ENCODE results near the gene NEK8. TPM values are rescaled to one million over a fixed set of nuclear protein-coding genes. Genes with fewer than 3 reads are reported as not detected.

Gene NEK8
- total and polyA plus RNA-seq, 9 of the 15 experiments (the other 6 are each of a cell fraction or from before 2014, with no cell fraction given) = 0.98 to 16.6 (median 4.6) TPM

- TF ChIP-seq UBTF (IDR thresholded peaks at IDR 0.05; ENCODE audit: borderline replicate concordance in 1 of 2, low read depth in 2 of 2, low read length in 2 of 2) (0 out of 4 replicates have a peak, but pooled peaks of 1 of the 2 experiments have one; percentile 54), PURB (CRISPR knock-in tag; IDR thresholded peaks at IDR 0.05; ENCODE audit: low read depth) (no peak), NFYB (IDR thresholded peaks at IDR 0.05; ENCODE audit: extremely low read depth, insufficient read length) (peak; percentile 73), BRD9 (IDR thresholded peaks at IDR 0.05; ENCODE audit: low read depth, partially characterized antibody) (no peak), HMBOX1 (IDR thresholded peaks at IDR 0.05) (no peak), KDM4B (IDR thresholded peaks at IDR 0.05; ENCODE audit: borderline replicate concordance in 2 of 2, low read depth in 1 of 2) (no peak), HNRNPK (IDR thresholded peaks at IDR 0.05; ENCODE audit: low read depth, low read length, poor library complexity, severe bottlenecking) (no peak), L3MBTL2 (IDR thresholded peaks at IDR 0.05) (peak; percentile 99), MXD1 (CRISPR knock-in tag; IDR thresholded peaks at IDR 0.05; ENCODE audit: borderline replicate concordance, poor library complexity, severe bottlenecking) (no peak), NBN (IDR thresholded peaks at IDR 0.05; ENCODE audit: low read depth) (peak; percentile 61), ZNF445 (CRISPR knock-in tag; IDR thresholded peaks at IDR 0.05; ENCODE audit: low read depth) (no peak), ZNF3 (CRISPR knock-in tag; IDR thresholded peaks at IDR 0.05) (no peak), GATAD2A (IDR thresholded peaks at IDR 0.05) (no peak), NR4A1 (CRISPR knock-in tag; IDR thresholded peaks at IDR 0.05) (no peak; the same call in 1 of the 2 replicates), NR4A1 (tag; IDR thresholded peaks at IDR 0.05) (no peak; the same call in 1 of the 2 replicates), ZNF212 (CRISPR knock-in tag; IDR thresholded peaks at IDR 0.05) (no peak), DDX20 (tag; IDR thresholded peaks at IDR 0.05; ENCODE audit: low read depth) (no peak), SAP30 (IDR thresholded peaks at IDR 0.05; ENCODE audit: borderline replicate concordance, insufficient read depth, low read depth, low read length, poor library complexity, severe bottlenecking) (peak; percentile 11), XRCC5 (IDR thresholded peaks at IDR 0.05; ENCODE audit: low read depth, low read length) (no peak), CTCFL (IDR thresholded peaks at IDR 0.05; ENCODE audit: borderline replicate concordance, insufficient read depth, low read depth, low read length, poor library complexity, severe bottlenecking) (peak; percentile 9), XRCC4 (IDR thresholded peaks at IDR 0.05; ENCODE audit: extremely low read depth, insufficient read depth, insufficient read length) (no peak)
These were observed 17.5 kb upstream of the NEK8 start (continued) for GRCh38 chr17:28710861-28711722.

Measured in K562 (cell line).